OCI-LY3 (cell line): ENCODE results near the gene ZBTB43.

Experiments
- H2AFZ ChIP-seq: fragments of 200-600, 300-600 bp; shearing (Covaris generic); 2 replicates; pipeline ENCODE4 v1.6.0; 2014; ENCODE audit warnings: antibody characterized with exemption, low read depth, low read length
- H3K27ac ChIP-seq: fragments of 200-600, 300-600 bp; sonication (generic); 2 replicates; pipeline ENCODE4 v1.5.1; 2014; ENCODE audit warnings: mild to moderate bottlenecking, low read length, moderate library complexity, mixed read lengths
- H3K27me3 ChIP-seq: fragments of 200-600, 300-600 bp; sonication (generic); 2 replicates; pipeline ENCODE4 v1.6.1; 2014; ENCODE audit warnings: low read depth, low read length, mixed read lengths
- H3K36me3 ChIP-seq: fragments of 200-600, 300-600 bp; sonication (generic); replicated peaks from 2 replicates; pipeline ENCODE3; 2014; ENCODE audit warnings: low read depth, low read length, mixed read lengths
- H3K4me1 ChIP-seq: fragments of 300-600, 200-600 bp; sonication (generic); 2 replicates; pipeline ENCODE4 v1.6.1; 2014; ENCODE audit warnings: low read length, mixed read lengths
- H3K4me2 ChIP-seq: fragments of 200-600, 300-600 bp; sonication (generic); 2 replicates; pipeline ENCODE4 v1.6.1; 2014; ENCODE audit warnings: low read length, mixed read lengths
- H3K4me3 ChIP-seq: fragments of 300-600, 200-600 bp; sonication (generic); 2 replicates; pipeline ENCODE4 v1.5.1; 2014; ENCODE audit warnings: antibody characterized with exemption, mild to moderate bottlenecking, low read length, moderate library complexity
- H3K79me2 ChIP-seq: fragments of 300-600, 200-600 bp; shearing (Covaris generic); 2 replicates; pipeline ENCODE4 v1.6.1; 2014; ENCODE audit warnings: mild to moderate bottlenecking, low read length, mixed read lengths
- H3K9ac ChIP-seq: fragments of 300-600, 200-600 bp; shearing (Covaris generic); 2 replicates; pipeline ENCODE4 v1.6.0; 2014; ENCODE audit warnings: mild to moderate bottlenecking, low read length, moderate library complexity
- H3K9me3 ChIP-seq: fragments of 200-600, 300-600 bp; shearing (Covaris generic); 2 replicates; pipeline ENCODE4 v1.6.1; 2014; ENCODE audit warnings: low read length, mixed read lengths; ENCODE audit not compliant: insufficient read depth
- H4K20me1 ChIP-seq: fragments of 200-600, 300-600 bp; sonication (generic); 2 replicates; pipeline ENCODE4 v1.6.1; 2016; ENCODE audit warnings: low read length, mixed read lengths; ENCODE audit not compliant: insufficient read depth
- CTCF ChIP-seq: fragments of 200-600, 300-600 bp; sonication (generic); IDR thresholded peaks from 2 replicates; pipeline ENCODE4 v1.5.1; 2014; ENCODE audit warnings: antibody characterized with exemption, low read length, low read depth
- EZH2phosphoT487 ChIP-seq: fragments of 200-600 bp; shearing (Covaris generic); IDR thresholded peaks from 2 replicates; pipeline ENCODE4 v1.6.1; 2018; ENCODE audit warnings: antibody characterized with exemption, mixed run types, low read depth

The ZBTB43 gene

GRCh38 chr9:126847051-126847450 lies 42.2 kb downstream of the ZBTB43 start:
- TF ChIP-seq CTCF (no peak), EZH2phosphoT487 (no peak)
- Histone ChIP-seq H2AFZ (no peak overlapping the region), H3K27me3 (peaks cover 10% of the 10 kb centered on the region), H3K79me2 (no peaks in the 10 kb centered on the region), H3K36me3 (no peaks in the 10 kb centered on the region), H3K4me1 (peaks cover 12% of the 10 kb centered on the region), H3K9ac (no peak overlapping the region), H3K4me3 (no peak overlapping the region), H3K27ac (no peak overlapping the region), H3K9me3 (no peaks in the 10 kb centered on the region), H3K4me2 (no peak overlapping the region), H4K20me1 (no peaks in the 10 kb centered on the region)

- H2AFZ ChIP-seq = no peak overlapping the region
- H3K4me3 ChIP-seq = no peak overlapping the region
- no peaks in the 10 kb centered on the region for H3K36me3 ChIP-seq
- no peaks in the 10 kb centered on the region for H3K9me3 ChIP-seq
- H3K4me2 ChIP-seq = no peak overlapping the region
- no peak overlapping the region for H3K27ac ChIP-seq
- no peaks in the 10 kb centered on the region for H3K79me2 ChIP-seq
- H3K9ac ChIP-seq = no peak overlapping the region
- TF ChIP-seq CTCF (no peak), EZH2phosphoT487 (no peak)
- H4K20me1 ChIP-seq = no peaks in the 10 kb centered on the region
- peaks cover 26% of the 10 kb centered on the region for H3K27me3 ChIP-seq
- no peaks in the 10 kb centered on the region for H3K4me1 ChIP-seq
These were observed 44.9 kb downstream of the ZBTB43 start for GRCh38 chr9:126849591-126850225.

GRCh38 chr9:126851286-126851880 lies 46.5 kb downstream of the ZBTB43 start:
- no peak overlapping the region for H2AFZ ChIP-seq
- no peak overlapping the region for H3K27ac ChIP-seq
- TF ChIP-seq EZH2phosphoT487 = no peak
- no peak for TF ChIP-seq CTCF
- no peaks in the 10 kb centered on the region for H4K20me1 ChIP-seq
- peaks cover 31% of the 10 kb centered on the region for H3K27me3 ChIP-seq
- H3K9ac ChIP-seq = no peak overlapping the region
- no peaks in the 10 kb centered on the region for H3K36me3 ChIP-seq
- no peaks in the 10 kb centered on the region for H3K4me1 ChIP-seq
- no peak overlapping the region for H3K4me2 ChIP-seq
- H3K9me3 ChIP-seq = no peaks in the 10 kb centered on the region
- no peaks in the 10 kb centered on the region for H3K79me2 ChIP-seq
- no peak overlapping the region for H3K4me3 ChIP-seq

GRCh38 chr9:126852086-126852688 lies 47.3 kb downstream of the ZBTB43 start:
- H3K36me3 ChIP-seq = no peaks in the 10 kb centered on the region
- peaks cover 36% of the 10 kb centered on the region for H3K27me3 ChIP-seq
- H3K4me3 ChIP-seq = no peak overlapping the region
- H3K27ac ChIP-seq = no peak overlapping the region
- H3K4me1 ChIP-seq = no peaks in the 10 kb centered on the region
- H3K79me2 ChIP-seq = no peaks in the 10 kb centered on the region
- TF ChIP-seq CTCF = no peak
- no peak for TF ChIP-seq EZH2phosphoT487
- H3K9ac ChIP-seq = no peak overlapping the region
- no peak overlapping the region for H3K4me2 ChIP-seq
- no peaks in the 10 kb centered on the region for H4K20me1 ChIP-seq
- no peaks in the 10 kb centered on the region for H3K9me3 ChIP-seq
- no peak overlapping the region for H2AFZ ChIP-seq
